Vagina (tissue), 2 donors: ENCODE results near the gene LCORL.

ENCODE experiments used
- CTCF ChIP-seq, 3 experiments: fragments of 450-650 bp in 2 of 3; fragments of 200-600 bp in 1 of 3; sonication (generic) in 1 of 3; IDR thresholded peaks; one replicate each; pipeline ENCODE4 v1.5.1; 2017 to 2019; ENCODE audit warnings: antibody characterized with exemption in 3 of 3, mild to moderate bottlenecking in 2 of 3, moderate library complexity in 2 of 3
- POLR2A ChIP-seq, 2 donors: fragments of 450-650 bp; IDR thresholded peaks; one replicate each; pipeline ENCODE4 v1.6.1; 2017; ENCODE audit warnings: antibody characterized with exemption in 2 of 2, mild to moderate bottlenecking in 2 of 2, moderate library complexity in 2 of 2
- POLR2AphosphoS5 ChIP-seq, 2 donors: sonication (generic); formaldehyde crosslinking; IDR thresholded peaks; one replicate each; pipeline ENCODE4 v1.9.0; 2017; ENCODE audit warnings: antibody characterized with exemption in 2 of 2, mild to moderate bottlenecking in 2 of 2, low read depth in 1 of 2; ENCODE audit not compliant: insufficient read depth in 1 of 2

GRCh38 chr4:17956245-17956644, 65.3 kb downstream of the LCORL start:
- TF ChIP-seq CTCF (IDR thresholded peaks at IDR 0.05) (no peak), POLR2AphosphoS5 (IDR thresholded peaks at IDR 0.05; ENCODE audit: insufficient read depth in 1 of 2, low read depth in 1 of 2) (no peak), POLR2A (IDR thresholded peaks at IDR 0.05) (no peak)
